MM.1S (cell line): Measurements from ENCODE around the gene GSTT2B.
"Not testable (repeated sequence)": the region's sequence is repeated elsewhere in the genome, so short reads cannot be mapped to it uniquely, and the experiment has no call there.

Experiments used
- EZH2 ChIP-seq: fragments of 300-600 bp; sonication (generic); optimal IDR thresholded peaks from 2 replicates; pipeline ENCODE3; 2017; ENCODE audit warnings: low read depth, mild to moderate bottlenecking, antibody characterized with exemption, low read length, mixed read lengths
- EZH2phosphoT487 ChIP-seq: fragments of 300-600 bp; sonication (generic); IDR thresholded peaks from 2 replicates; pipeline ENCODE4 v1.6.1; 2018; ENCODE audit warnings: antibody characterized with exemption, low read length
- TF ChIP-seq, protein P1 (sequence below): fragments of 300-600 bp; sonication (generic); IDR thresholded peaks from 2 replicates; pipeline ENCODE4 v1.5.1; 2016; ENCODE audit warnings: antibody characterized with exemption, low read length, mixed read lengths

GRCh38 chr22:23907423-23907822 lies 53.6 kb downstream of the GSTT2B start:
- TF ChIP-seq, protein P1, sequence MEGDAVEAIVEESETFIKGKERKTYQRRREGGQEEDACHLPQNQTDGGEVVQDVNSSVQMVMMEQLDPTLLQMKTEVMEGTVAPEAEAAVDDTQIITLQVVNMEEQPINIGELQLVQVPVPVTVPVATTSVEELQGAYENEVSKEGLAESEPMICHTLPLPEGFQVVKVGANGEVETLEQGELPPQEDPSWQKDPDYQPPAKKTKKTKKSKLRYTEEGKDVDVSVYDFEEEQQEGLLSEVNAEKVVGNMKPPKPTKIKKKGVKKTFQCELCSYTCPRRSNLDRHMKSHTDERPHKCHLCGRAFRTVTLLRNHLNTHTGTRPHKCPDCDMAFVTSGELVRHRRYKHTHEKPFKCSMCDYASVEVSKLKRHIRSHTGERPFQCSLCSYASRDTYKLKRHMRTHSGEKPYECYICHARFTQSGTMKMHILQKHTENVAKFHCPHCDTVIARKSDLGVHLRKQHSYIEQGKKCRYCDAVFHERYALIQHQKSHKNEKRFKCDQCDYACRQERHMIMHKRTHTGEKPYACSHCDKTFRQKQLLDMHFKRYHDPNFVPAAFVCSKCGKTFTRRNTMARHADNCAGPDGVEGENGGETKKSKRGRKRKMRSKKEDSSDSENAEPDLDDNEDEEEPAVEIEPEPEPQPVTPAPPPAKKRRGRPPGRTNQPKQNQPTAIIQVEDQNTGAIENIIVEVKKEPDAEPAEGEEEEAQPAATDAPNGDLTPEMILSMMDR = not testable (repeated sequence)
- not testable (repeated sequence) for TF ChIP-seq EZH2, EZH2phosphoT487
